Upper lobe of right lung (tissue), 1 donor: ENCODE results near the gene DDX59. TPM values are rescaled to one million over a fixed set of nuclear protein-coding genes. Genes with fewer than 3 reads are reported as not detected.

ENCODE experiments used
- ATAC-seq: fragments of 200-7000 bp; cut with Tn5 transposase; one replicate; pipeline ENCODE4 v1.9.1; 2020; ENCODE audit warnings: mild to moderate bottlenecking, moderate library complexity
- DNase-seq: peaks from one replicate; pipeline ENCODE4 v3.0.0-alpha.2; 2020
- H3K27ac ChIP-seq: fragments of 200-600 bp; one replicate; pipeline ENCODE4 v1.8.0; 2022
- H3K27me3 ChIP-seq: fragments of 200-600 bp; one replicate; pipeline ENCODE4 v1.8.0; 2022; ENCODE audit warnings: mild to moderate bottlenecking
- H3K36me3 ChIP-seq: fragments of 200-600 bp; one replicate; pipeline ENCODE4 v1.8.0; 2022
- H3K4me1 ChIP-seq: fragments of 200-600 bp; one replicate; pipeline ENCODE4 v1.8.0; 2022
- H3K4me3 ChIP-seq: fragments of 200-600 bp; one replicate; pipeline ENCODE4 v1.8.0; 2022; ENCODE audit warnings: mild to moderate bottlenecking
- H3K9me3 ChIP-seq: fragments of 200-600 bp; one replicate; pipeline ENCODE4 v1.8.0; 2022
- intact Hi-C: fragments of 100-400 bp; cut with DNase I; formaldehyde crosslinking; loops from one replicate; pipeline ENCODE4 v1.11.0; 2022
- total RNA-seq: library from RNA; stranded (reverse); fragmentation: NEBNext Ultra II Directional; extraction: Animal tissue kit (Norgen Biotek cat#: 25700); gene quantifications from one replicate; pipeline ENCODE4 v1.2.1, GENCODE V29; 2021
- TF ChIP-seq, protein P1 (sequence below): fragments of 200-600 bp; IDR thresholded peaks from one replicate; pipeline ENCODE4 v1.8.0; 2022; ENCODE audit warnings: antibody characterized with exemption
- donor health status: DM: no; HTN: yes; CAD: no; lungs with severe emphysema.

The DDX59 gene
- total RNA-seq, 1 donor from 2014 or later, result 14.9 TPM

DNA sequence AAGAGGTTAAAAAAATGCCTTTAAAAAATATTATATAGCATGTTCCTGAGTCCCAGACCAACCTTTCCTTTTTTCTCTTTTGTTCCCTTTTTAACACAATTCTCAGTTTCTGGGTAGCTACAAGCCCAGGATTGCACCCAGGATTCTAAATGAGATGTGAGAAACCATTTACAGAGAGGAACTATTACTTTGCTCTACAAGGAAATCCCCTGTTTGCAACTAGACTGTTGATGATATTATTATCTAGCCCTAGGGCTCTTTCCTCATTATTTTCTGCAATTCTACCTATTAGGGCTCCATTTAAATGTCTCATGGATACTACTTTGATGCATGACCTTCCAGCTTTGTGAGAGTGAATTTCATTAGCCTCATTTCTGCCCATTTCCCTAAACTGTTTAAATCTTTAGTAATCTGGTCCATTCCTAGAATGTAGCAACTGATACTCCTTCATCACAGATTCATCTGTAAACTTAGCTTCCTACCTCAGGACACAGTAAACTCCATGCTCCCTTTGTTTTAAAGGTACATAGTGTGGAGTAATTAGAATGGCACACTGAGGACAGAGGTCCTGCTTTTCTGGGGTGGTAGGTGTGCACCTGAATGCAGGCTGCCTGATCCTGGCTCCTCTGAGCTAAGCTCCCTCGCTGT is 42.0 kb downstream of the DDX59 start:
- ATAC-seq (no peak), DNase-seq (no peak)
- H3K27me3 ChIP-seq, result no peaks in the 10 kb centered on the region
- intact Hi-C loops, result loop anchor here (10.0 kb wide), 1 partner anchor 177 kb away; no protein-coding TSS in a partner anchor
- no peaks in the 10 kb centered on the region for H3K9me3 ChIP-seq
- no peak overlapping the region for H3K27ac ChIP-seq
- no peaks in the 10 kb centered on the region for H3K4me1 ChIP-seq
- H3K36me3 ChIP-seq, result no peaks in the 10 kb centered on the region
- H3K4me3 ChIP-seq, result no peak overlapping the region
- TF ChIP-seq, protein P1, sequence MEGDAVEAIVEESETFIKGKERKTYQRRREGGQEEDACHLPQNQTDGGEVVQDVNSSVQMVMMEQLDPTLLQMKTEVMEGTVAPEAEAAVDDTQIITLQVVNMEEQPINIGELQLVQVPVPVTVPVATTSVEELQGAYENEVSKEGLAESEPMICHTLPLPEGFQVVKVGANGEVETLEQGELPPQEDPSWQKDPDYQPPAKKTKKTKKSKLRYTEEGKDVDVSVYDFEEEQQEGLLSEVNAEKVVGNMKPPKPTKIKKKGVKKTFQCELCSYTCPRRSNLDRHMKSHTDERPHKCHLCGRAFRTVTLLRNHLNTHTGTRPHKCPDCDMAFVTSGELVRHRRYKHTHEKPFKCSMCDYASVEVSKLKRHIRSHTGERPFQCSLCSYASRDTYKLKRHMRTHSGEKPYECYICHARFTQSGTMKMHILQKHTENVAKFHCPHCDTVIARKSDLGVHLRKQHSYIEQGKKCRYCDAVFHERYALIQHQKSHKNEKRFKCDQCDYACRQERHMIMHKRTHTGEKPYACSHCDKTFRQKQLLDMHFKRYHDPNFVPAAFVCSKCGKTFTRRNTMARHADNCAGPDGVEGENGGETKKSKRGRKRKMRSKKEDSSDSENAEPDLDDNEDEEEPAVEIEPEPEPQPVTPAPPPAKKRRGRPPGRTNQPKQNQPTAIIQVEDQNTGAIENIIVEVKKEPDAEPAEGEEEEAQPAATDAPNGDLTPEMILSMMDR, result no peak

- H3K4me1 ChIP-seq, result peaks cover under 1% of the 10 kb centered on the region
- H3K9me3 ChIP-seq, result no peaks in the 10 kb centered on the region
- H3K4me3 ChIP-seq, result no peak overlapping the region
- intact Hi-C loops, result loop anchor here (10.0 kb wide), 1 partner anchor 178 kb away; no protein-coding TSS in a partner anchor
- no peaks in the 10 kb centered on the region for H3K27me3 ChIP-seq
- ATAC-seq (no peak), DNase-seq (no peak)
- TF ChIP-seq, protein P1, result no peak
- H3K36me3 ChIP-seq, result no peaks in the 10 kb centered on the region
- H3K27ac ChIP-seq, result no peak overlapping the region
Measured at GRCh38 chr1:200626853-200627534, 42.7 kb downstream of the DDX59 start.

DNA sequence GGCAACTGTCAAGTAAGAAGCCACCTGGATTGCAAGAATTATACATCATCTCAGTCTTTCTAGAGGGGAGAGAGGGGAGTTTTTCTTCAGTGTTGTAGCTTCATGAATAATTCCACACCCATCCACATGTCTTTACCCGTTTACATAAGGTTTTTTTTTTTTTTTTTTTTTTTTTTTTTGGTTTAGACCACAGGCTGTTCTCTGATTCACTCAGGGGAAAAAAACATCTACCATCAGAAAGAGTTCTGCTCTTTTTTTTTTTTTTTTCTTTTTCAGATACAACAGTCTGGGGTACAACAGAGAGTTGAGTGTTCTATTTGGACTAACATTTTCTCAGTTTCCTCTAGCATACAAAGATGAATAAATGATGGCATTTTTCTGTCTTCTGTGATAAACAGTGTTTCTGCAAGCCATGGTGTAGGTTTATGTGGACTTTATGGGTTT is 44.3 kb downstream of the DDX59 start:
- no peaks in the 10 kb centered on the region for H3K36me3 ChIP-seq
- no peak overlapping the region for H3K4me3 ChIP-seq
- TF ChIP-seq, protein P1, result no peak
- no peaks in the 10 kb centered on the region for H3K27me3 ChIP-seq
- H3K4me1 ChIP-seq, result peaks cover 4% of the 10 kb centered on the region
- DNase-seq, result no peak
- no peak overlapping the region for H3K27ac ChIP-seq
- intact Hi-C loops, result loop anchor here (10.0 kb wide), 1 partner anchor 179 kb away; no protein-coding TSS in a partner anchor
- ATAC-seq, result no peak
- no peaks in the 10 kb centered on the region for H3K9me3 ChIP-seq

DNA sequence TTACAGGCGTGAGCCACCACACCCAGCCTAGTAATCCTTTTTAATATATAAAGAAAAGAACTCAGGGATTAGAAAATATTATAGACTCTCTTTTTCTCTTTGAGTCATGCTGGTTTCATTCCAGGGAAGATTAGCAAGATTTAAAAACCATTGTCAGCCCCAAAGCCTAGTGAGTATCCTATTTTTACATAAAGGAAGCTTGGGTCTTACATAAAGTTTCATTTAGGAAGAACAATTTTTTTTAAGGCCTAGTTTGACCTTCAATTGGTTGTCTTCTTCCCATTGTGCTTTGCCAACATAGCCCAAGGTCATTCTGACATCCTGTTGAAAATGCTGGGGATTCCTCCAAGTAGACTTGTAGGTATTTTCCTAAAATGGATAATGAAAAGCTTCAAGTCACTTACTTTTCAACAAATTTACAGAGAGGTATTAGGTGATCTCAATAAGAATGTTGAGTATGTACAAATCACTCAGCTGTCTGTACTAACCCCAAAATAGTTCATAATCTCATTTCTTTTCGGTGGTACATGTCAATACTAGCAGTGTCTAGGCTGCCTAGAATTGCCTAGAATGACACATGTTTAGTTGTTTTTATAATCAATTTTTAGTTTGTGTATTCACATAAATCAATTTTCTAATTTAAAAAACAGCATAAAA is 44.9 kb downstream of the DDX59 start:
- no peaks in the 10 kb centered on the region for H3K36me3 ChIP-seq
- ATAC-seq, result no peak
- DNase-seq, result no peak
- H3K27ac ChIP-seq, result no peak overlapping the region
- peaks cover 4% of the 10 kb centered on the region for H3K4me1 ChIP-seq
- no peaks in the 10 kb centered on the region for H3K9me3 ChIP-seq
- H3K4me3 ChIP-seq, result no peak overlapping the region
- intact Hi-C loops, result loop anchor here (10.0 kb wide), 1 partner anchor 180 kb away; no protein-coding TSS in a partner anchor
- TF ChIP-seq, protein P1, result no peak
- H3K27me3 ChIP-seq, result no peaks in the 10 kb centered on the region

- intact Hi-C loops, result loop anchor here (10.0 kb wide), 1 partner anchor 184 kb away; no protein-coding TSS in a partner anchor
Measured at GRCh38 chr1:200620273-200621131, 49.2 kb downstream of the DDX59 start, which contains the start of gene KIF14. Gene KIF14, minus strand, starts transcription at chr1:200620751. Its CDS starts 2,028 bp downstream, at chr1:200618723.

More at GRCh38 chr1:200620273-200621131, 49.2 kb downstream of the DDX59 start, which contains the start of gene KIF14:
- Histone ChIP-seq H3K27ac (peak within 1 kb of the TSS; percentile 73), H3K36me3 (no peaks in the 10 kb centered on the region), H3K4me1 (peaks cover 4% of the 10 kb centered on the region), H3K27me3 (no peaks in the 10 kb centered on the region), H3K4me3 (peak within 1 kb of the TSS; percentile 77), H3K9me3 (no peaks in the 10 kb centered on the region)
- DNase-seq (peak; percentile 97), ATAC-seq (peak; percentile 100)
- TF ChIP-seq, protein P1, result no peak
